Loucy (cell line): Measurements from ENCODE around the gene ID1.
"Not testable (repeated sequence)": the region's sequence is repeated elsewhere in the genome, so short reads cannot be mapped to it uniquely, and the experiment has no call there.

Experiments used
- H2AFZ ChIP-seq: fragments of 200-600 bp; sonication (generic); 2 replicates; pipeline ENCODE4 v1.6.0; 2016; ENCODE audit warnings: antibody characterized with exemption, mild to moderate bottlenecking, low read length, moderate library complexity
- H3F3A ChIP-seq: fragments of 200-600 bp; 2 replicates; pipeline ENCODE4 v1.6.0; 2016; ENCODE audit warnings: antibody characterized with exemption, low read depth, mild to moderate bottlenecking
- H3K27me3 ChIP-seq: fragments of 200-600 bp; sonication (generic); 2 replicates; pipeline ENCODE4 v1.6.1; 2014; ENCODE audit warnings: low read length, mild to moderate bottlenecking; ENCODE audit not compliant: insufficient read depth, poor library complexity, severe bottlenecking
- H3K36me3 ChIP-seq: fragments of 200-600 bp; sonication (generic); 2 replicates; pipeline ENCODE4 v1.6.1; 2016; ENCODE audit warnings: low read length; ENCODE audit not compliant: insufficient read depth
- H3K4me1 ChIP-seq: fragments of 200-600 bp; sonication (generic); 2 replicates; pipeline ENCODE4 v1.5.1; 2014; ENCODE audit warnings: low read length, mild to moderate bottlenecking; ENCODE audit not compliant: insufficient read depth, poor library complexity, severe bottlenecking
- H3K4me2 ChIP-seq: fragments of 200-600 bp; sonication (generic); 2 replicates; pipeline ENCODE4 v1.6.0; 2014; ENCODE audit warnings: antibody characterized with exemption, low read length, low read depth, mild to moderate bottlenecking; ENCODE audit not compliant: poor library complexity, severe bottlenecking
- H3K4me3 ChIP-seq: fragments of 200-600 bp; sonication (generic); 2 replicates; pipeline ENCODE4 v1.5.1; 2014; ENCODE audit warnings: low read length, mild to moderate bottlenecking, mixed read lengths; ENCODE audit not compliant: poor library complexity, severe bottlenecking
- H3K79me2 ChIP-seq: fragments of 200-600 bp; sonication (generic); 2 replicates; pipeline ENCODE4 v1.6.1; 2014; ENCODE audit warnings: low read length; ENCODE audit not compliant: insufficient read depth
- H3K9ac ChIP-seq: fragments of 200-600 bp; sonication (generic); 2 replicates; pipeline ENCODE4 v1.6.0; 2014; ENCODE audit warnings: mild to moderate bottlenecking, low read depth, low read length, moderate library complexity; ENCODE audit not compliant: poor library complexity, severe bottlenecking
- H3K9me2 ChIP-seq: fragments of 200-600 bp; sonication (generic); replicated peaks from 2 replicates; pipeline ENCODE4 v1.6.1; 2016; ENCODE audit warnings: low read depth, low read length, mixed read lengths
- H3K9me3 ChIP-seq: fragments of 200-600 bp; sonication (generic); 2 replicates; pipeline ENCODE4 v1.6.1; 2014; ENCODE audit warnings: mild to moderate bottlenecking, antibody characterized with exemption, low read length, low read depth; ENCODE audit not compliant: insufficient read depth
- H4K20me1 ChIP-seq: fragments of 200-600 bp; sonication (generic); 2 replicates; pipeline ENCODE4 v1.6.0; 2014; ENCODE audit warnings: antibody characterized with exemption, low read length, mild to moderate bottlenecking; ENCODE audit not compliant: insufficient read depth, poor library complexity, severe bottlenecking
- EZH2phosphoT487 ChIP-seq: fragments of 200-600 bp; IDR thresholded peaks from 2 replicates; pipeline ENCODE4 v1.6.1; 2018; ENCODE audit warnings: antibody characterized with exemption, mild to moderate bottlenecking, moderate library complexity, borderline replicate concordance
- TF ChIP-seq, protein P1 (sequence below): fragments of 200-600 bp; sonication (generic); conservative IDR thresholded peaks from 2 replicates; pipeline ENCODE4 v1.5.1; 2014; ENCODE audit warnings: mild to moderate bottlenecking, antibody characterized with exemption, low read length

ID1 gene

GRCh38 chr20:31595654-31596411, 9.3 kb upstream of the ID1 start:
- Histone ChIP-seq H2AFZ (no peak overlapping the region), H4K20me1 (no peaks in the 10 kb centered on the region), H3K36me3 (no peaks in the 10 kb centered on the region), H3F3A (no peaks in the 10 kb centered on the region), H3K4me3 (no peak overlapping the region), H3K9ac (no peak overlapping the region), H3K79me2 (no peaks in the 10 kb centered on the region), H3K9me3 (no peaks in the 10 kb centered on the region), H3K27me3 (no peaks in the 10 kb centered on the region), H3K4me2 (no peak overlapping the region), H3K4me1 (no peaks in the 10 kb centered on the region), H3K9me2 (no peaks in the 10 kb centered on the region)
- no peak for TF ChIP-seq EZH2phosphoT487
- TF ChIP-seq, protein P1, sequence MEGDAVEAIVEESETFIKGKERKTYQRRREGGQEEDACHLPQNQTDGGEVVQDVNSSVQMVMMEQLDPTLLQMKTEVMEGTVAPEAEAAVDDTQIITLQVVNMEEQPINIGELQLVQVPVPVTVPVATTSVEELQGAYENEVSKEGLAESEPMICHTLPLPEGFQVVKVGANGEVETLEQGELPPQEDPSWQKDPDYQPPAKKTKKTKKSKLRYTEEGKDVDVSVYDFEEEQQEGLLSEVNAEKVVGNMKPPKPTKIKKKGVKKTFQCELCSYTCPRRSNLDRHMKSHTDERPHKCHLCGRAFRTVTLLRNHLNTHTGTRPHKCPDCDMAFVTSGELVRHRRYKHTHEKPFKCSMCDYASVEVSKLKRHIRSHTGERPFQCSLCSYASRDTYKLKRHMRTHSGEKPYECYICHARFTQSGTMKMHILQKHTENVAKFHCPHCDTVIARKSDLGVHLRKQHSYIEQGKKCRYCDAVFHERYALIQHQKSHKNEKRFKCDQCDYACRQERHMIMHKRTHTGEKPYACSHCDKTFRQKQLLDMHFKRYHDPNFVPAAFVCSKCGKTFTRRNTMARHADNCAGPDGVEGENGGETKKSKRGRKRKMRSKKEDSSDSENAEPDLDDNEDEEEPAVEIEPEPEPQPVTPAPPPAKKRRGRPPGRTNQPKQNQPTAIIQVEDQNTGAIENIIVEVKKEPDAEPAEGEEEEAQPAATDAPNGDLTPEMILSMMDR: no peak

- H3K27me3 ChIP-seq, H2AFZ ChIP-seq, H4K20me1 ChIP-seq, H3K4me2 ChIP-seq, H3K79me2 ChIP-seq, H3K9me2 ChIP-seq, H3K4me1 ChIP-seq, H3F3A ChIP-seq, H3K4me3 ChIP-seq, H3K36me3 ChIP-seq, H3K9ac ChIP-seq, H3K9me3 ChIP-seq: not testable (repeated sequence)
Observed at GRCh38 chr20:31596412-31596715, 8.7 kb upstream of the ID1 start.

GRCh38 chr20:31596831-31597480, 8.1 kb upstream of the ID1 start:
- Histone ChIP-seq H2AFZ (no peak overlapping the region), H3K4me3 (no peak overlapping the region), H3K27me3 (no peaks in the 10 kb centered on the region), H3K9me2 (no peaks in the 10 kb centered on the region), H4K20me1 (no peaks in the 10 kb centered on the region), H3K4me1 (no peaks in the 10 kb centered on the region), H3K9ac (no peak overlapping the region), H3F3A (no peaks in the 10 kb centered on the region), H3K79me2 (no peaks in the 10 kb centered on the region), H3K9me3 (no peaks in the 10 kb centered on the region), H3K36me3 (no peaks in the 10 kb centered on the region), H3K4me2 (no peak overlapping the region)
- no peak for TF ChIP-seq EZH2phosphoT487
- TF ChIP-seq, protein P1: no peak

DNA sequence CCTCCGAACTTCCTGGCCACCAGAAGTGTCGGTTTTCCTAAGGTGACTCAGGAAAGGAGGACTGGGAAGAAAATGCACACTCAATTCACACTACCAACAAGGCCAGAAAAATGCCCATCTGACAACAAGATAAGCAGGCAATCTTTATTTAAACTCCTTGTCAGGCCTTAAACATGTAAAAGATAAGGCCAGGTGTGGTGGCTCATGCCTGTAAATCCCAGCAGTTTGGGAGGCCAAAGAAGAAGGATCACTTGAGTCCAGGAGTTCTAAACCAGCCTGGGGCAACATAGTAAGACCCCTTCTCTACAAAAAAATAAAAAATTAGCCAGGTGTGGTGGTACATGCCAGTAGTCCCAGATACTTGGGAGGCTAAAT, 7.6 kb upstream of the ID1 start:
- no peak overlapping the region for H3K9ac ChIP-seq
- no peaks in the 10 kb centered on the region for H3K36me3 ChIP-seq
- H3K9me3 ChIP-seq: no peaks in the 10 kb centered on the region
- H3K79me2 ChIP-seq: no peaks in the 10 kb centered on the region
- H3F3A ChIP-seq: no peaks in the 10 kb centered on the region
- no peak overlapping the region for H3K4me2 ChIP-seq
- H3K27me3 ChIP-seq: no peaks in the 10 kb centered on the region
- H2AFZ ChIP-seq: no peak overlapping the region
- no peaks in the 10 kb centered on the region for H3K9me2 ChIP-seq
- no peak for TF ChIP-seq EZH2phosphoT487
- TF ChIP-seq, protein P1: no peak
- no peaks in the 10 kb centered on the region for H4K20me1 ChIP-seq
- no peaks in the 10 kb centered on the region for H3K4me1 ChIP-seq
- H3K4me3 ChIP-seq: no peak overlapping the region
